ENCODE results near the gene GEMIN2.

GRCh38 chr14:39158222-39158858 is 44.2 kb downstream of the GEMIN2 start:
- TF ChIP-seq SP1 (IDR thresholded peaks at IDR 0.05) (no peak), HDGF (IDR thresholded peaks at IDR 0.05; ENCODE audit: borderline replicate concordance) (no peak), BHLHE40 (IDR thresholded peaks at IDR 0.05; ENCODE audit: borderline replicate concordance) (no peak), FOXA1 (IDR thresholded peaks at IDR 0.05) (no peak), ELF4 (IDR thresholded peaks at IDR 0.05) (no peak), L3MBTL2 (conservative IDR thresholded peaks at IDR 0.05) (no peak), FOXK2 (IDR thresholded peaks at IDR 0.05) (no peak), ZNF384 (IDR thresholded peaks at IDR 0.05) (no peak)
